DND-41 (cell line): ENCODE measurements around the gene EPB41L4B.

Experiments
- EZH2 ChIP-seq: IDR thresholded peaks from 3 replicates; pipeline ENCODE4 v1.6.1; 2012; ENCODE audit warnings: borderline replicate concordance, low read depth, mild to moderate bottlenecking, moderate library complexity, low read length, inconsistent platforms; ENCODE audit not compliant: severe bottlenecking
- TF ChIP-seq, protein P1 (sequence below): IDR thresholded peaks from 2 replicates; pipeline ENCODE4 v1.5.1; 2012; ENCODE audit warnings: borderline replicate concordance, low read length, moderate library complexity, mild to moderate bottlenecking; ENCODE audit not compliant: poor library complexity, severe bottlenecking; ENCODE audit errors: extremely low read depth

DNA sequence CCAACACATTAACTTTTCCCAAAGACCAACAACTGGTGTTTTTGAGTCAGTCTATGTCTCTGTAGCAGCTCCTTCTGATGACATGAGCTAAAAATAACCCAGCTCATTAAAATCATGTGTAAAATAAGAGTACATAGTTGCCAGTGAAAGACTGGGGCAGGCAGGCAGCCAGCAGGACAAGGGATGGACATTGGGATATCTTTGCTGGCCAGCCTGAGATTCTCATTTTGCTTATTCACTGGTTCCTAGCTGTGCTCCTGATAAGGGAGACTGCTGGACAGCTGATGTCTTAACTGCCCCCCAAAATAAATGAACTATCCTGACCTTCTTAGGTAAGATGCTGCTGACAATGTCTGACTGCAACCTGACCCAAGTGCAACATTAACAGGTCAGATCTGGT, 33.9 kb downstream of the EPB41L4B start:
- TF ChIP-seq, protein P1, sequence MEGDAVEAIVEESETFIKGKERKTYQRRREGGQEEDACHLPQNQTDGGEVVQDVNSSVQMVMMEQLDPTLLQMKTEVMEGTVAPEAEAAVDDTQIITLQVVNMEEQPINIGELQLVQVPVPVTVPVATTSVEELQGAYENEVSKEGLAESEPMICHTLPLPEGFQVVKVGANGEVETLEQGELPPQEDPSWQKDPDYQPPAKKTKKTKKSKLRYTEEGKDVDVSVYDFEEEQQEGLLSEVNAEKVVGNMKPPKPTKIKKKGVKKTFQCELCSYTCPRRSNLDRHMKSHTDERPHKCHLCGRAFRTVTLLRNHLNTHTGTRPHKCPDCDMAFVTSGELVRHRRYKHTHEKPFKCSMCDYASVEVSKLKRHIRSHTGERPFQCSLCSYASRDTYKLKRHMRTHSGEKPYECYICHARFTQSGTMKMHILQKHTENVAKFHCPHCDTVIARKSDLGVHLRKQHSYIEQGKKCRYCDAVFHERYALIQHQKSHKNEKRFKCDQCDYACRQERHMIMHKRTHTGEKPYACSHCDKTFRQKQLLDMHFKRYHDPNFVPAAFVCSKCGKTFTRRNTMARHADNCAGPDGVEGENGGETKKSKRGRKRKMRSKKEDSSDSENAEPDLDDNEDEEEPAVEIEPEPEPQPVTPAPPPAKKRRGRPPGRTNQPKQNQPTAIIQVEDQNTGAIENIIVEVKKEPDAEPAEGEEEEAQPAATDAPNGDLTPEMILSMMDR, result no peak
- no peak for TF ChIP-seq EZH2
